CD4-positive, alpha-beta T cell treated with Interferon gamma for 1 hour (primary cell): ENCODE measurements around the gene KCNQ1.

Source experiments
- DNase-seq: peaks from one replicate; pipeline ENCODE4 v3.0.0-alpha.2; 2020

KCNQ1 gene

GRCh38 chr11:2820976-2821375, 376.2 kb downstream of the KCNQ1 start:
- DNase-seq, result no peak

GRCh38 chr11:2821891-2822290, 377.1 kb downstream of the KCNQ1 start:
- no peak for DNase-seq

DNA sequence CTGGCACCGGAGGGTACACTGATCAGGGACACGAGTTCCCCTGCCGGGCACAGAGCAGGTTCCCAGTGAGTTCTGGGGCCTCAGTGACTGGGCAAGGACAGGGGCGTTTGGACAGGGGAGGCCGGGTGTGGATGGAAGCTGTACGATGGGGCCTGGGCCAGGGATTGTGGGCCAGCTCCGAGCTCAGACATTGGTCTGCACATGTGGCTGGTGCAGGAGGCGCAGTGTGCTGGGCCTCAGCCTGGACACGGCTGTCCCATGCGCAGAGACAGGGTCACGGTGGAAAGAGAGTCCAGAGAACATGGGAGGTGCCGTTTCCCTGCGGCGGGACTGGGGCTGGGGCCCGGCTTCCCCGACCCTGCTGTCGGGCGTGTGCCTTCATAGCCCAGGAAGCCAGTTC, 380.0 kb downstream of the KCNQ1 start:
- DNase-seq, result no peak

DNA sequence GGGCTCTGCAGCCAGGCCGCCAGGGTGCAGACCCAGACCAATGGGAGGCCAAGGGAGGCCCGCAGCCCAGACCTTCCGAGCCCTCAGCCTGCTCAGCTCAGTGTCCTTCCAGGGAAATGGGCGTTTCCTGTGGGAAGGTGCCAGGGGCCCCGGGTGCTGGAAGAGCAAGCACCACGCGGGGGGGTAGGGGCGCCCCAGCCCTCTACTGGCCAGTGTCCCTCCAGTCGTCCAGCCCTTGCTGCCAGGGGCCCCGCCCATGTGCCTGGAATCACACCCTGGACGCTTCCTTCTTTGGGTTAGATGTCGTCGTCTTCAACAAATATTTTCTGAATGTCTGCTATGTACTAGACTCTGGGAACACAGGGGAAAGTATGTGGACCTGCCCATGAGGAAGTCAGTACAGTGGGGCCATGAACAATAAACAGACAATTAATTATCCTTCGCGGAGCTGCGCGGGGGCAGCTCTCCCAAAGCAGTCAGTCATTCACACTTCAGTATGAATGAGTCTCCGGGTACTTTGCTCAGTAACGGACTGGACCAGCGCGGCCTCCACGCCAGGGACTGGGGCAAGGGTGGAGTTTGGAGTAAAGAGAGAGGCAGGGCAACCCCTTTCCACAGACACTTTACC, 380.6 kb downstream of the KCNQ1 start:
- DNase-seq, result no peak

DNA sequence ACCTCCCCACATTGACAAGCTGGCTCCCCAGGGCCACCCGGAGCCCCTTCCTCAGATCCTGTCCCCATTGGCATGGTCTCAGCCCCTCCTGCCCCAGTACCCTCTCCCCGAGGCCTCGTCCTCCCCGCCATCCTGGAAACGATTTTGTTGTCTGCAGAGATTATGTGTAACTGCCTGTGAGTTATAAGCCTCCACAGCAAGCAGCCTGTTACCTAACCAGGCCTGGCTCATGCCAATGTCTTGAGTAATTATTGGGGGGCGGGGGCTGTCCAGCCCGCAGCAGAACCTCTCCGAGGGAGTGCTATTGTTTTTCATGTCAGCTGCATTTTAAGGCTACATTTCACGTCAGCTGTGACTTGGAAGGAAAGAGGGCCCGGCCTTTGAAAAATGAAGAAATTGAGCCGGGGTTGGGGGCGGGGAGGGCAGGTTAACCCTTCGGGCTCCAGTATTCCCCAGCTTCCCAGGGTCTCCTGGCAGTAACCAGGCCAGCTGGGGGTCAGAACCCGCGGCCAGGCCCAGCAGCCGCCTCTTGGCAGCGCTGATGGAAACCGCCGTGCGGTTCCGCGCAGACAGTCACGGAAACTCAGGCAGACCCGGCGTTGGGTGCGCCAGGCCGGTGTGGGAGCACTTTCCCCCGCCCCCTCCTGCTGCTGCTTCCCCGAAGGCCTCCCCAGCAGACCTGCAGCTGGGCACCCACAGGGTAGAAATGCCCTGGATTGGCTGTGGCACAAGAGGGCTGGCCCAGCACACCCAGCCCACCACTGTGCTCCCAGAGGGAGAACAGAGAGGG, 381.3 kb downstream of the KCNQ1 start:
- peak; percentile 47 for DNase-seq

DNA sequence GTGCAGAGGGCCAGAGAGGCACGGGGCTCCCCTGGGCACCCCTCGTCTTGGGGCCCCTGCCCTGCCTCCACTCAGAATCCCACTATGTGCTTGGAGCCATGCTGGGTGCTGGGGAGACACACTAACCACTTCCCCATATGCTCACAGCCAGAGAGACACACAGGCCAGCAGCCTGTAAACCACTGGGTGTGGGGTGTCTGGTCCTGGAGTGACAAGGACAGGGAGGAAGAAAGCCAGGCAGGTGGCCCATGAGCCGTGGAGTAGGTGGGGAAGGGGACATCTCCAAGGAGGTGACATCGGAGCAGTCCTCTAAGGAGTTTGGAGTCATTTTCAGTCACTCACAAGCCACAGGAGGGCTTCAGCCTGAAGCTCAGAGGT, 381.9 kb downstream of the KCNQ1 start:
- DNase-seq, result peak; percentile 30

GRCh38 chr11:2827256-2827655, 382.4 kb downstream of the KCNQ1 start:
- DNase-seq, result no peak

- DNase-seq, result no peak
Measured at GRCh38 chr11:2827792-2828191, 383.0 kb downstream of the KCNQ1 start.

GRCh38 chr11:2828585-2829330, 383.9 kb downstream of the KCNQ1 start:
- no peak for DNase-seq

DNA sequence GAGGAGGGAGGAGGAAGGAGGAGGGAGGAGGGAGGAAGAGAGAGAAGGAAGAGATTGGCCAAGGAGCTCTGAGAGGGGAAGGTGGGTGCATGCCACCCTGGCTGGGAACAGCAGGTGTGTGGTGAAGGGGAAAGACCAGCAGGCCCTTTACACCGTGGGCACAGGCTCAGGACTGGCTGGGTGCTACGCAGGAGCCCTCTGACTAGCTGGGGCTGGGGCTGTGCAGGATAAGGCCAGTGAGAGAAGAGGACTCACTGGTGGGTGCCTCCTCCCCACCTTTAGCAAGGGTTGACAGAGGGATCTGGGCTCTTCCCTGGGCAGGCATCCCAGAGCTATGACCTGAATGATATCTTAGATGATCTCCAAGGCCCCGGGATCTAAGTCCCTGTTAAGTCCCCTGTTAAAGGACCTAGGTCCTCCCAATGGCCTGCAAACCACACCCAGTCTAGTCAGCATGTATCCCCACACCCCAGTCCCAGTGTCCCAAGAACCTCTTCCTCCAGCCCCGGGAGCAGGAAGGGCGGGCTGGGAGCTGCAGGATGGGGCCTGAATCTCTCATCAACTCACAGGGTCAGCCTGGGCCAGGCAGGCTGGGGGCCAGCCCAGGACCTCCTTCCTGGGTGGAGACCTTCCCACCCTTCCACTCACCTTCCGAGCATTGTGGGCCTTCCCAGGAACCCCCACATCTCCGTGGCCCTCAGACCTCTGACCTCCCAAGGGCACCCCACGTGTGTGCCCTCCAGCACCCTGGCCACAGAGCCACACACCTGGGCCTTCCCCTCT, 385.4 kb downstream of the KCNQ1 start:
- DNase-seq, result no peak

GRCh38 chr11:2830886-2831285, 386.1 kb downstream of the KCNQ1 start:
- DNase-seq, result no peak

DNA sequence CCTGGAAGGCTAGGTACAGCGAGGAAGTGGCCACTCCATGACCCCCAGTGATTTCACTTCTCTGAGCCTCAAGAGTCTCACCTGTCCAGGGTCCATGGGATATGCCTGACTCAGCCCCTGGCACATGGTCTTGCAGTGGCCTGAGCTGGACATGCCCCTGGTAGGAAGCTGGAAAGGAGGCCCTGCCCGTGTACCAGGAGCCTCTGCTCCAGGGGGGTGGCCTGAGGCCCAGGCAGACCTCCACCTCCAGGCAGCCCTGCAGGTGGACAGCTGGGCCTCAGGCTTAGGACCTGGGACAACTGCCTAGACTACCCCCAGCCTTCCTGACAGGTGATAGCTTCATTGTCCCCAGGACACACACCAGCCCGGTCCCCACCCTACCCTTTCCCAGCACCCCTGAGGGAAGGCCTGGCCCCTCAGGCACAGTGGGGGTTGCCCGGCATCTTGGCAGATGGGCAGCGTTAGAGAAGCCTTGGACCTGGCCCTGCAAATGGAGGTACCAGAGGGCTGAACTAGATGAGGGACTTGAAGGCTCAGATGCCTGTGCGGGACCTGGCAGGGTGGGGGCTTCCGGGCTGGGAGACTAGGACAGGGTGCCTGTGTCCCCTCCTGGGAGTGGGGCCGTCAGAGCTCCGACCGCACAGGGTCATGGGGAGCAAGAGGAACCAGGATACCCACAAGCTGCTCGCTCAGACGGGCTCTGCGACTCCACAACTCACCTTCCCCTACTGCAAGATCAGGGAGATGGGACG, 387.1 kb downstream of the KCNQ1 start:
- no peak for DNase-seq

GRCh38 chr11:2832533-2833020, 387.8 kb downstream of the KCNQ1 start:
- DNase-seq, result no peak

- no peak for DNase-seq
Measured at GRCh38 chr11:2833051-2833715, 388.4 kb downstream of the KCNQ1 start.

- DNase-seq, result no peak
Measured at GRCh38 chr11:2833716-2834502, 389.1 kb downstream of the KCNQ1 start.

DNA sequence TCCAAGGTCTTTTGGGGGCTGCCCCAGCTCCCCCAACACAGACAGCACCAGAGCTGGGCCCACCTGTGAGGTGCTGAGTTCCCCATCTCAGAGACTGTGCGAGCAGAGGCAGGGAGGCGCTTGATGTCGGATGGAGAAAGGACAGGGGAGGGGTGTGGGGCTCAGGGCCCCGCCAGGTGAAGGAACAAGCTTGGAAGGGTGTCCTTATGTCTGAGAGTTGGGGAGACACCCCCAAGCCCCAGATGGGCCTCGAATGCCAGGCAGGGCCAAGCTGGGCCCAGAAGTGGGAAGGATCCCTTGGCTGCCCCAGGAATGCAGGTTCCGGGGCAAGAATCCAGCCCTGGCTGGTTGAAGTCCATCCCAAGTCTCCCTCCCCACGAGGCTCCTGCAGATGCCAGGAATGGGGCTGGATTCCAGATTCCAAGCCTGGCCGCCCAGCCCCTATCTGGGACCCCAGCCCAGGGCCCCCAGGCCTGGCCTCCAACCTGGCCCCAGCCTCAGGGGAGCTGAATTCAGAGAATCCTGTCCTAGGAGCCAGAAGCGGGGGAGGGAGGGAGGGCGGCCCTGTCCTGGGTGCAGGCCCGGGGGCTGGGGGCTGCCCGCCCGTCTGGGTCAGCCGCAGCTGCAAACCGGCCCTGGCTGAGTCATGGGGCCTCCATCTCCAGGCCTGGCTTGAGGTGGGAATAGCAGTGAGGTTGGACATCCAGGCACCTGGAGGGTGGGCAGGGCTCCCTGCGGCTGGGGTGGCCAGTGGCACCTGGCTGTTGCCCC, 389.9 kb downstream of the KCNQ1 start:
- no peak for DNase-seq

- DNase-seq, result no peak
Measured at GRCh38 chr11:2835296-2835695, 390.5 kb downstream of the KCNQ1 start.

DNA sequence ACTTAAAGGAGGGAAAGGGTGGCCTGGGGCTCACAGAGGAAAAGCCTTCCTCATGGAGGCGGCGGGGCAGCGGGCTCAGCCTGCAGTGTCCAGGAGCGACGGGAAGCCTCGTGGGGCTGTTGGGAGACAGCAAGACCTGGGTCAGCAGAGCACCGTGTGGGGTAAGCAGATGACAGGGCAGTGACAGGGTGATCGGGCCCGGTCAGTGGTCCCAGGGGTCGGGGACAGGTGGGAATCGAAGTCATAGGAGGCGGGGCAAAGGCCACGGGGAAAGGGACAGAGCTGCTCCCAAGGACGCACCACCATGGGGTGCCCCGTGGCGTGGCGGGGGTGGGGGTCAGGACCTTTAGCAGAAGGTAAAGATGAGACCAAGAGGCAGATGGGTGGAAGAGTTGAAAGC, 390.9 kb downstream of the KCNQ1 start:
- DNase-seq, result no peak

DNA sequence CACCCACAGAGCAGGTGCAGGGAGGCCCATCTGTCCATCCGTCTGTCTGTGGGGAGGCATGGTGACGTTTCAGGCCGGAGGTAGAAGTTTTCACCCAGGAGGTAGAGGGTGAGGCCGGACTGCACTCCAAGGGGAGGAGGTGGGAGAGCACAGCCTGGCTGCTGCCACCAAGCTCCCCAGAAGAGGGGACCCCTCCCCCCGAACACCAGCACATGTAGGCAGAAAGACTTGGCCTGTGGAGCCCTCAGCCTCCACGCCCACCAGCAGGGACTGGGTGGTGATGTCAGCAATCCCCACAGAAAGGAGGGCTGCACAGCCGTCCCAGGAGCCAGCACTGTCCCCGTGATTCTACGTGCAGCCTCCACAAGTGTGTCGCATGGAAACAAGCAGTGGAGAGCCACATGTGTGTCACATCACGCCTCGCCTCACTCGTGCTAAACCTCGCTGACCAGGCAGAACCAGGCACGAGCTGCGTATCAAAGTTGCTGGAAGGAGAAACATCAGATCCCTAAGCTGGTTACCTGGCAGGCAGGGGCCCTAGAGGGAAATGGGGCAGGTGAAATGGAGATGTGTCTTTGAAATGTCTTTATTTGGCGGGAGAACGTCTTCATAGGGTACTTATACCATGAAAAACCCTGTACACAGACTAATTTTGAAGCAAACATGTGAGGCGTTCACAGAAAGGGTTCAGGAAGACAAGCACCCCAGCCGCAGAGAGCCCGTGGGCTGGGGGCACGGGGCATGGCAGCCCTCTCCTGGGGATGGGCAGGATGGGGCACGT, 391.7 kb downstream of the KCNQ1 start:
- DNase-seq, result no peak
